OCI-LY7 (cell line): Measurements from ENCODE around the gene CDC40. TPM values are rescaled to one million over a fixed set of nuclear protein-coding genes. Genes with fewer than 3 reads are reported as not detected.
"Not testable (repeated sequence)": the region's sequence is repeated elsewhere in the genome, so short reads cannot be mapped to it uniquely, and the experiment has no call there.

Experiments
- BruUV-seq: library from RNA; stranded (reverse); fragments of 400-500 nt; replicated peaks from 2 replicates; lab custom pipeline; 2021; lab: Mats Ljungman, UMichigan
- CTCF ChIA-PET: fragments of 300-600 bp; sonication (Branson Sonifier 250); formaldehyde crosslinking; loops from one replicate; lab custom pipeline; 2022; ENCODE audit warnings: antibody characterized with exemption; ENCODE audit not compliant: unreplicated experiment; lab: Charles Lee
- POLR2A ChIA-PET: fragments of 300-600 bp; sonication (Branson Sonifier 250); formaldehyde crosslinking; loops from one replicate; lab custom pipeline; 2022; ENCODE audit warnings: antibody characterized with exemption; lab: Charles Lee
- DNase-seq: peaks from one replicate; pipeline ENCODE4 v3.0.0-alpha.2; 2015; ENCODE audit warnings: low spot score
- H2AFZ ChIP-seq: fragments of 200-600 bp; sonication (generic), shearing (Covaris generic); 2 replicates; pipeline ENCODE4 v1.6.1; 2014; ENCODE audit warnings: mild to moderate bottlenecking, antibody characterized with exemption, low read length, moderate library complexity
- H3K27ac ChIP-seq: fragments of 200-600 bp; sonication (generic); 2 replicates; pipeline ENCODE4 v1.5.1; 2014; ENCODE audit warnings: mixed run types, low read depth, mild to moderate bottlenecking, moderate library complexity, low read length, inconsistent platforms; ENCODE audit not compliant: poor library complexity, severe bottlenecking
- H3K36me3 ChIP-seq: fragments of 200-600 bp; sonication (generic); 2 replicates; pipeline ENCODE4 v1.6.1; 2014; ENCODE audit warnings: mild to moderate bottlenecking, antibody characterized with exemption, low read length, moderate library complexity, mixed read lengths; ENCODE audit not compliant: insufficient read depth
- H3K4me1 ChIP-seq: fragments of 200-600 bp; sonication (generic); 2 replicates; pipeline ENCODE4 v1.5.1; 2014; ENCODE audit warnings: mild to moderate bottlenecking, low read length; ENCODE audit not compliant: insufficient read depth, poor library complexity, severe bottlenecking
- H3K4me2 ChIP-seq: fragments of 200-600 bp; sonication (generic); 2 replicates; pipeline ENCODE4 v1.6.1; 2014; ENCODE audit warnings: mild to moderate bottlenecking, low read length
- H3K4me3 ChIP-seq: fragments of 200-600 bp; sonication (generic); 2 replicates; pipeline ENCODE4 v1.5.1; 2014; ENCODE audit warnings: mild to moderate bottlenecking, low read depth, low read length; ENCODE audit not compliant: poor library complexity, severe bottlenecking
- H3K79me2 ChIP-seq: fragments of 200-600 bp; sonication (generic); 2 replicates; pipeline ENCODE4 v1.6.1; 2016; ENCODE audit warnings: low read depth, mild to moderate bottlenecking, low read length, moderate library complexity, mixed read lengths; ENCODE audit not compliant: insufficient read depth
- H3K9me2 ChIP-seq: fragments of 200-600 bp; sonication (generic); 2 replicates; pipeline ENCODE4 v1.6.1; 2016; ENCODE audit warnings: mild to moderate bottlenecking, low read length, mixed read lengths; ENCODE audit not compliant: insufficient read depth
- H3K9me3 ChIP-seq: fragments of 200-600 bp; sonication (generic); 2 replicates; pipeline ENCODE4 v1.6.1; 2014; ENCODE audit warnings: mild to moderate bottlenecking, mixed run types, low read length, mixed read lengths
- H4K20me1 ChIP-seq: fragments of 200-600 bp; sonication (generic); 2 replicates; pipeline ENCODE4 v1.6.1; 2014; ENCODE audit warnings: mild to moderate bottlenecking, antibody characterized with exemption, low read length, moderate library complexity, mixed read lengths; ENCODE audit not compliant: insufficient read depth
- EZH2phosphoT487 ChIP-seq: fragments of 200-600 bp; sonication (generic); IDR thresholded peaks from 2 replicates; pipeline ENCODE4 v1.6.1; 2018; ENCODE audit warnings: low read depth, borderline replicate concordance, mild to moderate bottlenecking, mixed run types, antibody characterized with exemption, low read length, moderate library complexity, mixed read lengths
- intact Hi-C: fragments of 100-400 bp; cut with micrococcal nuclease; formaldehyde crosslinking; loops from one replicate; pipeline ENCODE4 v1.10.0; 2022; ENCODE audit not compliant: unreplicated experiment
- total RNA-seq, 2 experiments: library from RNA; depleted of rRNA in 1 of 2; stranded (reverse); fragments of >200 nt in 1 of 2; shearing (Covaris generic) in 1 of 2; gene quantifications; 2 replicates each; pipeline ENCODE4 v1.2.3, GENCODE V29; 2014 to 2022
- TF ChIP-seq, protein P1 (sequence below): fragments of 200-600 bp; sonication (generic); conservative IDR thresholded peaks from 2 replicates; pipeline ENCODE4 v1.5.1; 2014; ENCODE audit warnings: mild to moderate bottlenecking, antibody characterized with exemption, low read length, moderate library complexity, mixed read lengths

The CDC40 gene
- total RNA-seq, 2 experiments from 2014 or later, result 19.2 to 35.5 TPM

DNA sequence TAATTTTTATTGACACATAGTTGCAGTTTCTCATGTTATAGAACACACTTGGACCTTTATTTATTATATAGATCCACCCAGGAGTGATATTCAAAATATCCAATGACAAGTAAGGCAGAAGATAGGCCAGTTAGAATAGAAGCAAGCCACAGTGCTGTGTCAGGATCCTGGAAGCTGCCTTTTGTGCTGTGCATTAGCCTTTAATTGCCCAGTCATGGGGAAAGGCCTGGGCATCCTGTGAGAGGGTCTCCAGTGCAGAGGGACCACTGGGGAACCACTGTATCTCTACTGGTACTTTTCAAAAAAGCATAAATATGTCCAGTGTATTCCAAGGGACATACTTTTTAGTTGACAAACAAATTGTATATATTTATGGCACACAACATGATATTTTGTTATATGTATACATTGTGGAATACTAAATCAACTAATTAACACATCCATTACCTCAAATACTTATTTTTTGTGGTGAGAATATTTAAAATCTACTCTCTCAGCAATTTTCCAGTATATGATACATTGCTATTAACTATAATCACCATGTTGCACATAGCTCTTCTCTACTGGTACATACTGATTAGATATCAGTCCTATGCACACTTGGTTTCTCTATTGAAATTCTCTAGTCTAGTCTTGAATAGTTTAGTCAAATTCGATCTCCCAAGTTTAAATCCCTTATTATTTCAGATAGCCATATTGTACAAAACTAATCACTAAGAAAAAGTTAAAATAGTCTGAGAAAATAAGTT lies 59.5 kb downstream of the CDC40 start:
- ChIA-PET POLR2A (interaction anchor here (0.7 to 1.4 kb wide), 4 partner anchors 27 to 196 kb away, joined by 3 to 7 read pairs (median 4); no protein-coding TSS in a partner anchor), CTCF (no interaction called here)
- Histone ChIP-seq H3K4me3 (no peak overlapping the region), H3K9me2 (no peaks in the 10 kb centered on the region; the same call in 1 of the 2 replicates), H3K4me2 (no peak overlapping the region), H3K9me3 (no peaks in the 10 kb centered on the region), H3K27ac (no peak overlapping the region), H3K36me3 (peaks cover 5% of the 10 kb centered on the region; the same call in 1 of the 2 replicates), H3K79me2 (no peaks in the 10 kb centered on the region), H3K4me1 (no peaks in the 10 kb centered on the region), H2AFZ (no peak overlapping the region), H4K20me1 (no peaks in the 10 kb centered on the region)
- TF ChIP-seq EZH2phosphoT487, result no peak
- TF ChIP-seq, protein P1, sequence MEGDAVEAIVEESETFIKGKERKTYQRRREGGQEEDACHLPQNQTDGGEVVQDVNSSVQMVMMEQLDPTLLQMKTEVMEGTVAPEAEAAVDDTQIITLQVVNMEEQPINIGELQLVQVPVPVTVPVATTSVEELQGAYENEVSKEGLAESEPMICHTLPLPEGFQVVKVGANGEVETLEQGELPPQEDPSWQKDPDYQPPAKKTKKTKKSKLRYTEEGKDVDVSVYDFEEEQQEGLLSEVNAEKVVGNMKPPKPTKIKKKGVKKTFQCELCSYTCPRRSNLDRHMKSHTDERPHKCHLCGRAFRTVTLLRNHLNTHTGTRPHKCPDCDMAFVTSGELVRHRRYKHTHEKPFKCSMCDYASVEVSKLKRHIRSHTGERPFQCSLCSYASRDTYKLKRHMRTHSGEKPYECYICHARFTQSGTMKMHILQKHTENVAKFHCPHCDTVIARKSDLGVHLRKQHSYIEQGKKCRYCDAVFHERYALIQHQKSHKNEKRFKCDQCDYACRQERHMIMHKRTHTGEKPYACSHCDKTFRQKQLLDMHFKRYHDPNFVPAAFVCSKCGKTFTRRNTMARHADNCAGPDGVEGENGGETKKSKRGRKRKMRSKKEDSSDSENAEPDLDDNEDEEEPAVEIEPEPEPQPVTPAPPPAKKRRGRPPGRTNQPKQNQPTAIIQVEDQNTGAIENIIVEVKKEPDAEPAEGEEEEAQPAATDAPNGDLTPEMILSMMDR, result no peak
- intact Hi-C loops, result no loop called here
- no peak for DNase-seq
- BruUV-seq, result no TSS peak

DNA sequence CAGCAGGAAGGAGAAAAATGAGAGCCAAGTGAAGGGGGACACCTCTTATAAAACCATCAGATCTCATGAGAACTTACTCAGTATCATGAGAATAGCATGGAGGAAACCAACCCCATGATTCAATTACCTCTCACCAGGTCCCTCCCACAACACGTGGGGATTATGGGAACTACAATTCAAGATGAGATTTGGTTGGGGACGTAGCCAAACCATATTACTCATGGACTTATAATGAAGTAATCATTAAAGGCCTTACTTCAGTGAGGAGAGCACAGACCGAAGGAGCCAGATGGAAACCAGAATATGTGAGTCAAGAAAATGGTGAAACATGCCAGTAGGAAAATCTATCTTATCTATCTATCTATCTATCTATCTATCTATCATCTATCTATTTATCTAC lies 64.4 kb downstream of the CDC40 start:
- H2AFZ ChIP-seq, POLR2A ChIA-PET, H3K9me2 ChIP-seq, BruUV-seq, H3K4me1 ChIP-seq, H3K4me2 ChIP-seq, H4K20me1 ChIP-seq, intact Hi-C loops, DNase-seq, CTCF ChIA-PET, H3K36me3 ChIP-seq, H3K9me3 ChIP-seq, H3K27ac ChIP-seq, H3K79me2 ChIP-seq, H3K4me3 ChIP-seq: not testable (repeated sequence)

DNA sequence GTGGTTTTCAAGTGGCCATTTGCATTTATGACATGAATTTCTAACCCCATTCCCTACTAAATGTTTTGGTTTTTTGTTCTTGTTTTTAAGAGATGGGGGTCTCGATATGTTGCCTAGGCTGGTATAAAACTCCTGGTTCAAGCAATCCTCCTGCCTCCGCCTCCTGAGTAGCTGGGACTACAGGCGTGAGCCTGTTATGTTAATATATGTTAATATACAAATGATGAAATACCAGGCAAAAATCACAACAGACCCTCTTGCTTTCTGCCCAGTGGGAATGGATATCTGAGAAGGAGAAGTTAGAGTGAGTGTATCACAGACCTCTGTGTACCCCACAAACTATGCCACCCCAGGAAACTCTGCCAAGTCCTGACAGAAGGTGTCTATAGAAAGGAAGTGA lies 66.2 kb downstream of the CDC40 start:
- ChIA-PET CTCF (no interaction called here), POLR2A (interaction anchor here (0.5 to 0.8 kb wide), 2 partner anchors 9 to 979 kb away, joined by 3 to 6 read pairs; no protein-coding TSS in a partner anchor)
- Histone ChIP-seq H4K20me1 (no peaks in the 10 kb centered on the region), H3K9me3 (no peaks in the 10 kb centered on the region), H3K36me3 (no peaks in the 10 kb centered on the region), H3K9me2 (no peaks in the 10 kb centered on the region), H3K79me2 (no peaks in the 10 kb centered on the region), H3K4me2 (no peak overlapping the region), H2AFZ (no peak overlapping the region), H3K4me1 (no peaks in the 10 kb centered on the region), H3K4me3 (no peak overlapping the region), H3K27ac (no peak overlapping the region)
- BruUV-seq, result no TSS peak
- intact Hi-C loops, result no loop called here
- TF ChIP-seq, protein P1, result no peak
- no peak for TF ChIP-seq EZH2phosphoT487
- no peak for DNase-seq
